ENCODE measurements around the gene GTPBP1. TPM values are rescaled to one million over a fixed set of nuclear protein-coding genes. Genes with fewer than 3 reads are reported as not detected.

GTPBP1 gene
- total and polyA plus RNA-seq, 2 of the 13 experiments (the other 11 are each of a cell fraction or from before 2014, with no cell fraction given), result 22.3 to 27.0 TPM

- TF ChIP-seq ZSCAN5A (CRISPR knock-in tag; IDR thresholded peaks at IDR 0.05; ENCODE audit: borderline replicate concordance) (no peak), BCL6 (CRISPR knock-in tag; IDR thresholded peaks at IDR 0.05) (no peak), TRIM22 (IDR thresholded peaks at IDR 0.05) (no peak), SMARCE1 (IDR thresholded peaks at IDR 0.05; ENCODE audit: borderline replicate concordance) (no peak), HDAC1 (CRISPR knock-in tag; IDR thresholded peaks at IDR 0.05) (no peak; the same call in 1 of the 2 replicates), TGIF2 (CRISPR knock-in tag; IDR thresholded peaks at IDR 0.05) (no peak), ZBTB43 (CRISPR knock-in tag; conservative IDR thresholded peaks at IDR 0.05) (peak; percentile 42; the same call in 1 of the 2 replicates), HBP1 (CRISPR knock-in tag; IDR thresholded peaks at IDR 0.05; ENCODE audit: low read depth) (no peak; the same call in 1 of the 2 replicates), NR2F1 (CRISPR knock-in tag; IDR thresholded peaks at IDR 0.05) (no peak), ZSCAN9 (CRISPR knock-in tag; IDR thresholded peaks at IDR 0.05; ENCODE audit: borderline replicate concordance) (no peak), HNF1B (CRISPR knock-in tag; IDR thresholded peaks at IDR 0.05) (peak; percentile 70; the same call in 1 of the 2 replicates), ZNF274 (CRISPR knock-in tag; IDR thresholded peaks at IDR 0.05) (0 out of 2 replicates have a peak, but pooled peaks have one; percentile 23), ZNF543 (CRISPR knock-in tag; IDR thresholded peaks at IDR 0.05) (no peak), TEF (CRISPR knock-in tag; IDR thresholded peaks at IDR 0.05) (0 out of 2 replicates have a peak, but pooled peaks have one; percentile 20), PAX8 (CRISPR knock-in tag; IDR thresholded peaks at IDR 0.05; ENCODE audit: borderline replicate concordance) (peak; percentile 27; the same call in 1 of the 2 replicates), RXRB (CRISPR knock-in tag; IDR thresholded peaks at IDR 0.05; ENCODE audit: borderline replicate concordance) (peak; percentile 37; the same call in 1 of the 2 replicates), TFDP2 (CRISPR knock-in tag; IDR thresholded peaks at IDR 0.05) (peak; percentile 64; the same call in 1 of the 2 replicates), SNAPC5 (CRISPR knock-in tag; IDR thresholded peaks at IDR 0.05; ENCODE audit: borderline replicate concordance) (no peak), ZNF143 (CRISPR knock-in tag; IDR thresholded peaks at IDR 0.05) (no peak)
These were observed 49.3 kb upstream of the GTPBP1 start, which contains the start of the genes CBY1 and FAM227A (continued) for GRCh38 chr22:38656256-38657044.
